ENCODE results near the gene SERPINB2.
A peak's percentile ranks its signal among the peaks of the same experiment; 100 is the strongest.

The SERPINB2 gene

GRCh38 chr18:63887424-63887823 is at the start of gene SERPINB2:
Gene SERPINB2, plus strand, starts transcription at chr18:63887705. Its CDS starts 3,740 bp downstream, at chr18:63891445.
- DNase-seq = no peak

GRCh38 chr18:63843008-63843407 is 44.5 kb upstream of the SERPINB2 start:
- no peak for DNase-seq

- DNase-seq = peak in 1 of 2 donors; percentile 10
These were observed 43.3 kb upstream of the SERPINB2 start for GRCh38 chr18:63844254-63844653.

GRCh38 chr18:63848159-63848558 is 39.3 kb upstream of the SERPINB2 start:
- DNase-seq = peak in 1 of 2 donors; percentile 22

- no peak for DNase-seq
These were observed 37.5 kb upstream of the SERPINB2 start for GRCh38 chr18:63850020-63850419.

- DNase-seq = no peak
These were observed 36.9 kb upstream of the SERPINB2 start for GRCh38 chr18:63850636-63851035.

- DNase-seq = no peak
These were observed 29.0 kb upstream of the SERPINB2 start for GRCh38 chr18:63858456-63858855.

GRCh38 chr18:63859781-63860475 is 27.6 kb upstream of the SERPINB2 start:
- DNase-seq = no peak

- no peak for DNase-seq
These were observed 27.0 kb upstream of the SERPINB2 start for GRCh38 chr18:63860531-63860930.

- no peak for DNase-seq
These were observed 20.0 kb upstream of the SERPINB2 start for GRCh38 chr18:63867368-63868125.

GRCh38 chr18:63868546-63868945 is 19.0 kb upstream of the SERPINB2 start:
- no peak for DNase-seq

- no peak for DNase-seq
These were observed 18.1 kb upstream of the SERPINB2 start for GRCh38 chr18:63869374-63869773.

- no peak for DNase-seq
These were observed 17.7 kb upstream of the SERPINB2 start for GRCh38 chr18:63869851-63870250.

GRCh38 chr18:63871836-63872235 is 15.7 kb upstream of the SERPINB2 start:
- DNase-seq = no peak

- DNase-seq = no peak
These were observed 14.9 kb upstream of the SERPINB2 start for GRCh38 chr18:63872586-63872985.

GRCh38 chr18:63878343-63878742 is 9.2 kb upstream of the SERPINB2 start:
- DNase-seq = no peak

GRCh38 chr18:63878925-63879324 is 8.6 kb upstream of the SERPINB2 start:
- no peak for DNase-seq

GRCh38 chr18:63879709-63880108 is 7.8 kb upstream of the SERPINB2 start:
- DNase-seq = no peak

- no peak for DNase-seq
These were observed 5.7 kb upstream of the SERPINB2 start for GRCh38 chr18:63881851-63882250.

GRCh38 chr18:63882333-63883141 is 5.0 kb upstream of the SERPINB2 start:
- no peak for DNase-seq

- no peak for DNase-seq
These were observed 3.9 kb upstream of the SERPINB2 start for GRCh38 chr18:63883617-63884016.

GRCh38 chr18:63888470-63889190 is 1.1 kb downstream of the SERPINB2 start:
- no peak for DNase-seq

GRCh38 chr18:63889626-63890025 is 2.1 kb downstream of the SERPINB2 start:
- no peak for DNase-seq
